Mesodermal cell (in vitro differentiated cells): Measurements from ENCODE around the gene PLAAT1.

Experiments used
- H3K27ac ChIP-seq: 2 replicates; pipeline ENCODE4 v1.7.0; 2013; ENCODE audit warnings: mild to moderate bottlenecking, low read depth, low read length, moderate library complexity; ENCODE audit not compliant: severe bottlenecking
- H3K36me3 ChIP-seq: 2 replicates; pipeline ENCODE4 v1.7.1; 2013; ENCODE audit warnings: mild to moderate bottlenecking, low read length, moderate library complexity; ENCODE audit not compliant: control insufficient read depth, insufficient read depth
- H3K4me1 ChIP-seq: one replicate; pipeline ENCODE4 v1.7.1; 2013; ENCODE audit warnings: mild to moderate bottlenecking, low read length; ENCODE audit not compliant: insufficient read depth, control insufficient read depth, poor library complexity, severe bottlenecking
- H3K4me3 ChIP-seq: 2 replicates; pipeline ENCODE4 v1.7.0; 2013; ENCODE audit warnings: low read length, control low read depth, mild to moderate bottlenecking; ENCODE audit not compliant: insufficient read depth, poor library complexity, severe bottlenecking; ENCODE audit errors: extremely low read depth
- H3K9me3 ChIP-seq: 2 replicates; pipeline ENCODE4 v1.7.1; 2013; ENCODE audit warnings: mild to moderate bottlenecking, low read length, moderate library complexity; ENCODE audit not compliant: control insufficient read depth
- WGBS, 2 experiments: methylation state at CpG; one replicate each; pipeline ENCODE4 v1.1.5; 2013; ENCODE audit warnings: missing lambda C conversion rate in 2 of 2; ENCODE audit not compliant: insufficient coverage in 2 of 2; 5-methylcytosine and 5-hydroxymethylcytosine counted together

Gene PLAAT1

DNA sequence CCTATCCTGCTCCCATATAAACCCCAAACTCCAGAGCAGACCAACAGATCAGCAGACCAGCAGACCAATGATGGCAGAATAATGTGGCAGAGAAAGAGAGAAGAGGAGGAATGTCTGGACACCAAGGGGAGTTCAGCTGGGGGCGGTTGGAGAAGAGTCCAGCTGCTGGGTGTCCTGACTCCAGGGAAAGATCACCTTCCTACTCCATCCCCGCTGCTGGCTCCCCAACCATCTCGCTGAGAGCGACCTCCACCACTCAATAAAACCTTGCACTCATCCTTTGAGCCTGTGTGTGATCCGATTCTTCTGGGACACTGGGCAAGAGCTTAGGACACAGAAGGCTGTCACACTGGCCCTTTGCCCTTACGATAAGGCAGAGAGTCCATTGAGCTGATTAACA is 12.8 kb upstream of the PLAAT1 start:
- 90 to 100% methylated on average over 3 to 5 of the region's 6 CpGs for WGBS, 2 experiments
- Histone ChIP-seq H3K27ac (no peak overlapping the region), H3K4me1 (peaks cover 8% of the 10 kb centered on the region), H3K36me3 (no peaks in the 10 kb centered on the region), H3K4me3 (no peak overlapping the region), H3K9me3 (no peaks in the 10 kb centered on the region)

DNA sequence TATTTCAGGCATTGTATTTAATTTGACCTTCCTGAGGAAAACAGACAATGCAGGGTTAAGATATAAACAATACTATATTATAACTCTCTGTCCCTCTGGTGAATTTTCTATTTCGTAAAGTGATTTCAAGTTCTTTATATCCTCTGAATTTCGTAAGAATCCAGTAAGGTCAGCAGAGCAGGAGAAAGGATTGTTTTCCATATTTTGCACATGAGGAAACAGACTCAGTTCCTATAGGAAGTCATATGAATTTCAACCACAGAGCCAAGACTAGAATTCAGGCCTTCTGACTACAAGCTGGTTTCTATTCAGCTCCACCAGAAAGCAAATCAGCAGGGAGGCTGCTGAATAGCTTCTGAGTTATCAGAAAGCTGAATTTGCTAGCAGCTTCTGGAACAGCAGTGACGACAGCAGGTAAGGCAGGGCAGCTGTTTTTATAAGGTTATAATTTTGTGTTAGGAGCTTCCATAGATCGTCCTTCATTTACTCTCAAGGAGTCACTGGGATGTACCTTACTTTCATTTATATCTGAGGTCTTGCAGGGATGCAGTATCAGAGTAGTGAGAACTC is 11.1 kb upstream of the PLAAT1 start:
- 80 to 83% methylated on average over 1 to 4 of the region's 4 CpGs for WGBS, 2 experiments
- Histone ChIP-seq H3K9me3 (no peaks in the 10 kb centered on the region), H3K4me3 (no peak overlapping the region), H3K4me1 (peaks cover 8% of the 10 kb centered on the region), H3K36me3 (no peaks in the 10 kb centered on the region), H3K27ac (no peak overlapping the region)

DNA sequence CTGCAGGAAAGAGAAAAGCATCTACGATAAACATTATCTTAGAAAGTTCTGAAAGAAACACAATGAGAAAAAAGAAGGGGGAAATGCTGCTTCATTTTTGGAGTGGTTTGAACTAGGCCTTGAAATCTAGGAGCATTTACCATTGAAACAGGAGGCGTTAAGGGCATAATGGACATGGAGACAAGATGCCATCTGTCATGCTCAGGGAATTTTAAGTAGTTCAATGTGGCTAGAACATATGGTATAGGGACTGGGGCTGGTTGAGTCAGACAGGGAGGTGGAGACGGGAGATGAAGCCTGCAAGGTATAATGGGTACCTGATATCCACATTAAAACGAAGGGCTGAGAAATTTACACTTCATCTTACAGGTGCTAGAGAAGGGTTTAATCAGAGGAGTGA is 10.4 kb upstream of the PLAAT1 start:
- no peaks in the 10 kb centered on the region for H3K9me3 ChIP-seq
- WGBS, 2 experiments = 86 to 94% methylated on average over 3 to 4 of the region's 4 CpGs
- peaks cover 8% of the 10 kb centered on the region for H3K4me1 ChIP-seq
- H3K4me3 ChIP-seq = no peak overlapping the region
- H3K27ac ChIP-seq = no peak overlapping the region
- H3K36me3 ChIP-seq = no peaks in the 10 kb centered on the region

DNA sequence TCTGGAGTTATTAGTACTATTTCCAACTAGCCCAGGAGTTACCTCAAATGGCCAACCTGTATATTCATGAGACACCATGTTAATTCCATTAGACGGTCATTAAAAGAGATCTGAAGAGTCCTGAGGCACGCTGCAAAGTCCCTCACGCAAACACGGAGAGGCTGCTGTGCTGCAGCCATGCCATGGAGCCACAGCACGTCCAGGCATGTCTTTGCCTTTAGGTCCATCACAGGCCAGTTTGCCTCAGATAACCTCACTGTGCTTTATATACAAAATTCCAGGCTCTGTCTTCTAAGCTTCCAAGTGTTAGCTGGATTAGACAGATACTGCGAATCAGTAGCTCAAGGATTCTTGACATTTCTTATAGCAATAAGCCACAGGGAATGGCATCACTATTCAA is 9.8 kb upstream of the PLAAT1 start:
- no peak overlapping the region for H3K27ac ChIP-seq
- WGBS, 2 experiments = 86 to 91% methylated on average over 5 to 6 of the region's 6 CpGs
- H3K9me3 ChIP-seq = no peaks in the 10 kb centered on the region
- peaks cover 8% of the 10 kb centered on the region for H3K4me1 ChIP-seq
- no peaks in the 10 kb centered on the region for H3K36me3 ChIP-seq
- H3K4me3 ChIP-seq = no peak overlapping the region

DNA sequence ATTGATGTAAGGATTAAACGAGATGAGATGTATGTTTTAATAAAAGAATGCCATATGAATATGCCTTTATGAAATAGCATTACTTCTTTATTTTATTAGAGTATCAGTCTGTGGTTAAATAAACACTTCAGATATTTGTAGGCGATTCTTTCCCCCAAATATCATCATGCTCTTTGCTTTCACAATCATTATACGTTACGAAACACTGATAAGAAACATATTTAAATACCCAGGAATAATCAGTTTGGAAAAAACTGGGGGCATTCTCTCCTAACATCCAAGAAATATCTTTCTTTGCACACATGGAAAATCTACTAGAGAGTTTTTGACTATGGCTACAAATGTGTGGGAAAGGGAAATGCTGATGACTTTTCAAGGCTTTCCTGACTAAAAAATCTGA is 4.4 kb upstream of the PLAAT1 start:
- WGBS, 2 experiments = 71% methylated on average over 1 of the region's 4 CpGs; no CpG with 5 or more reads in 1 of the 2 experiments
- no peaks in the 10 kb centered on the region for H3K36me3 ChIP-seq

DNA sequence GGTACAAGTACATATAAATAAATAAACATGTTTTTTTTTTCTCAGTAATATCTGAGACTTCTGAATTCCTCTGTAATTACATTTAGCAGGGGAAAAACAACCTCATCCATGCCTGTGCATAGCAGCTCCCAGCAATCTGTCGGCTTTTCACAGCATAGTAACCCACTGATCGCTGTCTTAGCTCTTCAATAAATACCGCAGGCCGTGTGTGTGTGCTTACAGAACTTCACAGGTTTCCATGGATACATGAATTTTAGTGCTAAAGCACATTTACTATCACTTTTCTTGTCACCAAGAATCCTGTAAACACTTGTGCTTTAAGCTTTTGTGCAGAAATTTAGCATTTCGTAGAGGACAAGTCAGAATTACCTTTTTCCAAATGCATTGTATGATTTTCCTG is 4.0 kb upstream of the PLAAT1 start:
- WGBS, 2 experiments = 81 to 83% methylated on average over 4 of the region's 5 CpGs
- Histone ChIP-seq H3K4me1 (peaks cover 12% of the 10 kb centered on the region), H3K27ac (no peak overlapping the region), H3K4me3 (no peak overlapping the region), H3K36me3 (no peaks in the 10 kb centered on the region), H3K9me3 (no peaks in the 10 kb centered on the region)

More for the DNA sequence above, 4.4 kb upstream of the PLAAT1 start:
- Histone ChIP-seq H3K9me3 (no peaks in the 10 kb centered on the region), H3K4me3 (no peak overlapping the region), H3K27ac (no peak overlapping the region), H3K4me1 (peaks cover 8% of the 10 kb centered on the region)

DNA sequence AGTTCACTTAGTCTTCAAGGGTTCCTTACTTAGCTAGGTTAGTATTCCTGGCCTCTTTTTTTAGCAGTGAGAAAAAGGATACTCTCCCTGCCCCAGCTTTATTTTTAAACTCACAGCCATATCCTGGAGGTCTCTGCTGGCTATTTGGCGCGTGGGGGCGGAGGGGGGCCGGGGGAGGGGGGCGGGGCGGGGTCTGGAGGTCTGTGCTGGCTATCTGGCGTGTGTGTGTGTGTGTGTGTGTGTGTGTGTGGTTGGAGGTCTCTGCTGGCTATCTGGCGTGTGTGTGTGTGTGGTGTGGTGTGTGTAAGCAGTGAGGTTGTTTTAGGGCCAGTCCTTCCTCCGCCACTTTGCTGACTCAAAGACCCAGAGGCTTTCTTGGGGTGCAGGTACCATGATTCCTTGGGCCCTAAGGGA is 579 bp upstream of the PLAAT1 start:
- no peaks in the 10 kb centered on the region for H3K9me3 ChIP-seq
- peak overlapping the region; percentile 73 for H3K27ac ChIP-seq
- H3K4me3 ChIP-seq = peak overlapping the region; percentile 45
- peaks cover 13% of the 10 kb centered on the region for H3K4me1 ChIP-seq
- WGBS, 2 experiments = 57% methylated on average over 1 of the region's 9 CpGs; no CpG with 5 or more reads in 1 of the 2 experiments
- no peaks in the 10 kb centered on the region for H3K36me3 ChIP-seq

DNA sequence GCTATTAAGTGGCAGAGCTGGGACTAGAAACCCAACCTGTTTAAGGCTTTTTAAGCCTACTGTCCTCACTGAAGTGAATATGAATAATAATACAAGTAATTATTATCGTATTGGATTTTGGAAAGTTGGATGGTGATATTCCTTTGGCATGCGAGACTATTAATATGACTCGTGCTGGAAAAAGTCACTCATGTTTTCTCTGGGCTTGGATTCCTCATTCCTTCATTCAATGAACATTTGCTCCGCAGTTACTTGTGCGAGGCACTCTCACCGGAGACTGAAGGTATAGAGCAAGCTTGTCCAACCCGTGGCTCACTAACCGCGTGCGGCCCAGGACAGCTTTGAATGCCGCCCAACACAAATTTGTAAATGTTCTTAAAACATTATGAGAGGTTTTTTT is 694 bp downstream of the PLAAT1 start:
- WGBS, 2 experiments = 87 to 92% methylated on average over 5 to 8 of the region's 11 CpGs

DNA sequence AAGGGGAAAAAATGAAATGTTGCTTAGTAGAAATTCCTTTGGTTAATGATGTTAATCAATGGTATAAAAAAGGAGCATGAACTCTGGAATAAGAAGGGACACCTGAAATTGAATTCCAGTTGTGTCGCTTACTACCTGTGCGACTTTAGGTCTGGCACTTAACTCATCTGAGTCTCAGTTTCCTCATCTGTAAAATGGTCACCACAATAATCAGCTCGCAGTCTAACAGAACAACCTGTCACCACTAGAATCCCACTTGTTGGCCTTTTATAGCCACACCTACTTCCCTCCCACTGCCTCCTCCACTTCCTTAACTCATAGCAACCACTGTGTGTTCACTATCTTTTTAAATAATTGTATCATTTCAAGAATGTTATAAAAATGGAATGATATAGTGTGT is 2.5 kb downstream of the PLAAT1 start:
- Histone ChIP-seq H3K27ac (no peak overlapping the region), H3K36me3 (no peaks in the 10 kb centered on the region), H3K4me1 (peaks cover 13% of the 10 kb centered on the region), H3K9me3 (peaks cover 20% of the 10 kb centered on the region), H3K4me3 (no peak overlapping the region)
- WGBS, 2 experiments = 84 to 100% methylated on average over 2 to 3 of the region's 3 CpGs

More for the DNA sequence above, 694 bp downstream of the PLAAT1 start:
- peak overlapping the region; percentile 67 for H3K27ac ChIP-seq
- H3K4me3 ChIP-seq = peak overlapping the region; percentile 45
- no peaks in the 10 kb centered on the region for H3K36me3 ChIP-seq
- peaks cover 13% of the 10 kb centered on the region for H3K4me1 ChIP-seq
- H3K9me3 ChIP-seq = peaks cover 4% of the 10 kb centered on the region

DNA sequence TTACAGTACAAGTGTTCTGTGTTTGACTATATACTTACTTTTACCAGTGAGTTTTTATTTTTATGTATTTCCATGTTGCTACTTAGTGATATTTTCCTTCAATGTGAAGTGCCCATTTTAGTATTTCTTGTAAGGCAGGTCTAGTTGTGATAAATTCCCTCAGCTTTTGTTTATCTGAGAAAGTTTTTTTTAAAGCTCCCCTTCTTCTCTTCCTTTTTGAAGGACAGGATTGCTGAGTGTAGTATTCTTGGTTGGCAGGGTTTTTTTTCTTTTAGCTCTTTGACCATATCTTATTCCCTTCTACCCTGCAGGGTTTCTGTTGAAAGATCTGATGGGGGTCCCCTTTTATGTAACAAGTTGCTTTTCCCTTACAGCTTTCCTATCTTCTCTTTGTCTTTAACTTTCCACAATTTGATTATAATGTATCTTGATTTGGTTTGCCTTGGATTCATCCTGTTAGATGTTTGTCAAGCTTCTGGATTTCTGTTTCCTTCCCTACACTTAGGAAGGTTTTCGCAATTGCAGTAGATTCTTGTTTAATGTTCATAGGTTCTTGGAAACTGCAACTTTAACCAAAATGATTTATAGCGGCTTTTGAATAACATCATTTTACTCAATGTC is 7.9 kb downstream of the PLAAT1 start:
- no peak overlapping the region for H3K4me3 ChIP-seq
- H3K4me1 ChIP-seq = no peaks in the 10 kb centered on the region
- no peak overlapping the region for H3K27ac ChIP-seq
- H3K36me3 ChIP-seq = no peaks in the 10 kb centered on the region
- H3K9me3 ChIP-seq = peaks cover 32% of the 10 kb centered on the region
- no CpG with 5 or more reads among the region's 2 CpGs for WGBS, 2 experiments

DNA sequence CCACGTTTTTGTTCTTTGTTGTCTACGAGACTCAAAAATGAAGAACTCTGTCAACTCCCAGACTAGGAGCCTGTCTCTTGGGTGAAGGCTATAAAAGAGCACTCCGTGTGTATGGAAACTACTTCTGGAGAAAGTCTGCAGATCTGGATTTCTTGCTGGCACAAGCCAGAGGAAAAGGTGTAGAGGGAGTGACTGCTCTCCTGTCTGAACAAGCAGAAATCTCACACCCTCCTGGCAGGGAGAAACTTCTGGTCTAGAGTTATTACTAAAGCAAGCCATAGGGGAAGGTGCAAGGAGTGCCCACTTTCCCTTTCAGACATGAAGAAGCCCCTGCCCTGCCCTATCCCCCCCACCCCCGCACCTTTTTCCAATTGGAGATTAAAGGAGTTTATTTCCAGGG is 9.5 kb downstream of the PLAAT1 start:
- H3K27ac ChIP-seq = no peak overlapping the region
- no peak overlapping the region for H3K4me3 ChIP-seq
- 66 to 92% methylated on average over 3 of the region's 4 CpGs for WGBS, 2 experiments
- no peaks in the 10 kb centered on the region for H3K36me3 ChIP-seq
- H3K4me1 ChIP-seq = no peaks in the 10 kb centered on the region
- peaks cover 32% of the 10 kb centered on the region for H3K9me3 ChIP-seq
